Measurements from ENCODE around the gene HOXB7.

HOXB7 gene

GRCh38 chr17:48610282-48611211 lies at the start of gene HOXB7:
TSS of gene HOXB7 (minus strand) at chr17:48611017. CDS start at chr17:48610918, 99 bp downstream.
- Histone ChIP-seq H3K4me3 (peak within 1 kb of the TSS; percentile 31 to 56 (median 46)), H3K27ac (peak within 1 kb of the TSS in 19 of 21 experiments; percentile 27 to 95 (median 63))

GRCh38 chr17:48655913-48656312 lies 45.1 kb upstream of the HOXB7 start:
- Histone ChIP-seq H3K4me3 (no peak overlapping the region), H3K27ac (no peak overlapping the region)

GRCh38 chr17:48649741-48650140 lies 38.9 kb upstream of the HOXB7 start:
- Histone ChIP-seq H3K27ac (no peak overlapping the region), H3K4me3 (no peak overlapping the region)

GRCh38 chr17:48647963-48648245 lies 37.1 kb upstream of the HOXB7 start:
- H3K27ac ChIP-seq = no peak overlapping the region
- no peak overlapping the region for H3K4me3 ChIP-seq

GRCh38 chr17:48647103-48647962 lies 36.5 kb upstream of the HOXB7 start:
- Histone ChIP-seq H3K4me3 (peak overlapping the region; percentile 9 to 27 (median 22)), H3K27ac (no peak overlapping the region)

GRCh38 chr17:48646183-48647102 lies 35.6 kb upstream of the HOXB7 start:
- H3K4me3 ChIP-seq = peak overlapping the region in 4 of 7 experiments; percentile 13 to 27 (median 16)
- H3K27ac ChIP-seq = no peak overlapping the region

- Histone ChIP-seq H3K4me3 (peak overlapping the region in 1 of 7 experiments; percentile 18), H3K27ac (no peak overlapping the region)
These were observed 34.9 kb upstream of the HOXB7 start for GRCh38 chr17:48645639-48646182.

GRCh38 chr17:48644910-48645557 lies 34.2 kb upstream of the HOXB7 start:
- no peak overlapping the region for H3K27ac ChIP-seq
- no peak overlapping the region for H3K4me3 ChIP-seq

GRCh38 chr17:48644159-48644558 lies 33.3 kb upstream of the HOXB7 start:
- Histone ChIP-seq H3K27ac (no peak overlapping the region), H3K4me3 (no peak overlapping the region)

- Histone ChIP-seq H3K27ac (no peak overlapping the region), H3K4me3 (no peak overlapping the region)
These were observed 32.8 kb upstream of the HOXB7 start for GRCh38 chr17:48643697-48644012.

GRCh38 chr17:48642843-48643696 lies 32.3 kb upstream of the HOXB7 start:
- no peak overlapping the region for H3K4me3 ChIP-seq
- no peak overlapping the region for H3K27ac ChIP-seq

- H3K27ac ChIP-seq = no peak overlapping the region
- no peak overlapping the region for H3K4me3 ChIP-seq
These were observed 31.4 kb upstream of the HOXB7 start for GRCh38 chr17:48642059-48642842.

GRCh38 chr17:48641541-48642058 lies 30.8 kb upstream of the HOXB7 start:
- Histone ChIP-seq H3K27ac (no peak overlapping the region), H3K4me3 (no peak overlapping the region)

GRCh38 chr17:48640858-48641180 lies 30.0 kb upstream of the HOXB7 start:
- H3K27ac ChIP-seq = no peak overlapping the region
- H3K4me3 ChIP-seq = no peak overlapping the region

- Histone ChIP-seq H3K27ac (no peak overlapping the region), H3K4me3 (no peak overlapping the region)
These were observed 29.4 kb upstream of the HOXB7 start for GRCh38 chr17:48639982-48640857.

GRCh38 chr17:48639136-48639535 lies 28.3 kb upstream of the HOXB7 start:
- Histone ChIP-seq H3K4me3 (no peak overlapping the region), H3K27ac (no peak overlapping the region)

Measured in skin epidermis (tissue), 12 donors.